ENCODE results near the gene C3orf20. TPM values are rescaled to one million over a fixed set of nuclear protein-coding genes. Genes with fewer than 3 reads are reported as not detected.

Gene C3orf20
- total RNA-seq, 4 donors from 2014 or later, result not detected

- TF ChIP-seq CTCF (IDR thresholded peaks at IDR 0.05) (no peak), POLR2A (IDR thresholded peaks at IDR 0.05) (no peak)
- no peak overlapping the region for H3K4me3 ChIP-seq (ENCODE audit: low read depth, poor library complexity, severe bottlenecking)
- DNase-seq (ENCODE audit: low spot score in 2 of 2), result no peak
- intact Hi-C loops (cut with DNase I; ENCODE audit: low total_unique reads), result no loop called here
- WGBS, 2 donors, result 65 to 73% methylated on average over 9 of the region's 9 CpGs
Observed at GRCh38 chr3:14812196-14812790, 137.4 kb downstream of the C3orf20 start.

- TF ChIP-seq CTCF (IDR thresholded peaks at IDR 0.05), result no peak
Observed at GRCh38 chr3:14814411-14814871, 139.5 kb downstream of the C3orf20 start.

GRCh38 chr3:14816359-14816758, 141.4 kb downstream of the C3orf20 start:
- TF ChIP-seq CTCF (IDR thresholded peaks at IDR 0.05) (no peak), POLR2A (IDR thresholded peaks at IDR 0.05) (no peak)
- no peak overlapping the region for H3K4me3 ChIP-seq (ENCODE audit: low read depth, poor library complexity, severe bottlenecking)
- intact Hi-C loops (cut with DNase I; ENCODE audit: low total_unique reads), result no loop called here
- WGBS, 2 donors, result 89 to 96% methylated on average over 3 of the region's 3 CpGs
- DNase-seq (ENCODE audit: low spot score in 2 of 2), result no peak

More at GRCh38 chr3:14814411-14814871, 139.5 kb downstream of the C3orf20 start:
- no peak overlapping the region for H3K4me3 ChIP-seq (ENCODE audit: low read depth, poor library complexity, severe bottlenecking)
- DNase-seq (ENCODE audit: low spot score in 2 of 2), result no peak
- WGBS, 2 donors, result 55 to 59% methylated on average over 4 of the region's 4 CpGs
- intact Hi-C loops (cut with DNase I; ENCODE audit: low total_unique reads), result no loop called here

- intact Hi-C loops (cut with DNase I; ENCODE audit: low total_unique reads), result no loop called here
- no peak for DNase-seq (ENCODE audit: low spot score in 2 of 2)
- no peak within 1 kb of the TSS for H3K4me3 ChIP-seq (ENCODE audit: low read depth, poor library complexity, severe bottlenecking)
- no peak for TF ChIP-seq CTCF (IDR thresholded peaks at IDR 0.05)
- TF ChIP-seq POLR2A (IDR thresholded peaks at IDR 0.05), result no peak
- 88% methylated on average over 25 of the region's 25 CpGs for WGBS, 2 donors
Observed at GRCh38 chr3:14818804-14819500, 144.0 kb downstream of the C3orf20 start, which contains the start of gene FGD5. TSS of gene FGD5 (plus strand) at chr3:14818962. CDS start at chr3:14819072, 110 bp downstream.

- TF ChIP-seq CTCF (IDR thresholded peaks at IDR 0.05) (no peak), POLR2A (IDR thresholded peaks at IDR 0.05) (no peak)
- no peak for DNase-seq (ENCODE audit: low spot score in 2 of 2)
- H3K4me3 ChIP-seq (ENCODE audit: low read depth, poor library complexity, severe bottlenecking), result no peak overlapping the region
- 81 to 89% methylated on average over 10 of the region's 10 CpGs for WGBS, 2 donors
- intact Hi-C loops (cut with DNase I; ENCODE audit: low total_unique reads), result no loop called here
Observed at GRCh38 chr3:14819671-14820070, 144.7 kb downstream of the C3orf20 start.
